ENCODE results near the gene WDR35. TPM values are rescaled to one million over a fixed set of nuclear protein-coding genes. Genes with fewer than 3 reads are reported as not detected.

WDR35 gene
- total RNA-seq, 1 donor = 18.1 TPM

DNA sequence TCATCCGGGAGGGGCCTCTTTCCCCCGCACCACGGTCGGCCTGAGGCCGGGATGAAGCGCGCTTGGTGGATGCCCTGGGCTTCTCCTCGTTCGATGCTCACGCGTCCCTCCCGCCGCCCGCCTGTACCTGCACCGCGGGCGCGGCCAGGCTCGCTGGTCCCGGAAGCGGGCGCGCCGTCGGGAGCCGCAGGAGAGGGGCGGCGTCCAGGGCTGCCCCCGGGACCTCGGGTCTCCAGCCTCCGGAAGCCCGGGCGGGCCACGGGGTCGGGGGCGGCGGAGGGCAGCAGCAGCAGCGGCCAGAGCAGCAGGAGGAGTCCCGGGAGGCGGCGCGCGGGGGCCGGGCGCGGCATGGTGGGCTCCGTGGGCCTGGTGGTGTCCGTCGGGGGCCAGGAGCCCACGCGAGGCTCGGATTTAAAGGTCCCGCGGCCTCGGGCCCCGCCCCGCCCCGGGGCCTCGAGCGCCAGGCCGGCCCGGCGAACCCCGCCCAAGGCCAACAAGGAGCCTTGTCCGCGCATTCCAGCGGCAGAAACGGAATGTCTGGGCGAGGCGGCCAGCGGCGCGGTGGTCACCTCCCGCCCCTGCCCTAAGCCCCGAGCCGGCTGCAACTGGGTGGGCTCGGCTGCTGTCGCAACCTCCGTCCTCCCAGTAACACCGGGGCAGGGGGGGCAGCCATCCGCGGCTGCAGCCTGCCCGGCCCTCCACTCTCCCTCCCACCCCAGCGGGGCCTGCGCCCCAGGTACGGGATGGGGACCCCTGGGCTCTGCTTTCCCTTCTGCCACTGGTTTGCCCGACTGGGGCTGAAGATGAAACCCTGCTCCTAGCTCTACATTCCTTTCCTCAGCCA is 22.6 kb upstream of the WDR35 start, which contains the start of gene MATN3:
Gene MATN3, minus strand, starts transcription at position 387 of the 844 bp plus-strand sequence. Its CDS starts 37 bp downstream, at position 350.
- peak; percentile 92 for DNase-seq (ENCODE audit: insufficient read length, low spot score, missing footprints)
- Histone ChIP-seq H3K4me1 (ENCODE audit: insufficient read depth, low read length) (peaks cover 3% of the 10 kb centered on the region), H4K20me1 (ENCODE audit: insufficient read depth, low read length) (no peaks in the 10 kb centered on the region), H3K4me2 (ENCODE audit: insufficient read depth, low read length) (peak within 1 kb of the TSS; percentile 82), H3K36me3 (ENCODE audit: insufficient read depth, low read length) (no peaks in the 10 kb centered on the region), H3K4me3 (ENCODE audit: insufficient read depth, low read length) (peak within 1 kb of the TSS; percentile 75), H3K79me2 (ENCODE audit: insufficient read depth, low read length) (no peaks in the 10 kb centered on the region), H2AFZ (ENCODE audit: low read length) (peak within 1 kb of the TSS; percentile 82), H3K9me3 (ENCODE audit: low read depth, low read length) (no peaks in the 10 kb centered on the region), H3K27me3 (ENCODE audit: insufficient read depth, low read length) (peaks cover 27% of the 10 kb centered on the region), H3K27ac (ENCODE audit: low read depth, low read length) (no peak within 1 kb of the TSS)
- TF ChIP-seq, protein P1, sequence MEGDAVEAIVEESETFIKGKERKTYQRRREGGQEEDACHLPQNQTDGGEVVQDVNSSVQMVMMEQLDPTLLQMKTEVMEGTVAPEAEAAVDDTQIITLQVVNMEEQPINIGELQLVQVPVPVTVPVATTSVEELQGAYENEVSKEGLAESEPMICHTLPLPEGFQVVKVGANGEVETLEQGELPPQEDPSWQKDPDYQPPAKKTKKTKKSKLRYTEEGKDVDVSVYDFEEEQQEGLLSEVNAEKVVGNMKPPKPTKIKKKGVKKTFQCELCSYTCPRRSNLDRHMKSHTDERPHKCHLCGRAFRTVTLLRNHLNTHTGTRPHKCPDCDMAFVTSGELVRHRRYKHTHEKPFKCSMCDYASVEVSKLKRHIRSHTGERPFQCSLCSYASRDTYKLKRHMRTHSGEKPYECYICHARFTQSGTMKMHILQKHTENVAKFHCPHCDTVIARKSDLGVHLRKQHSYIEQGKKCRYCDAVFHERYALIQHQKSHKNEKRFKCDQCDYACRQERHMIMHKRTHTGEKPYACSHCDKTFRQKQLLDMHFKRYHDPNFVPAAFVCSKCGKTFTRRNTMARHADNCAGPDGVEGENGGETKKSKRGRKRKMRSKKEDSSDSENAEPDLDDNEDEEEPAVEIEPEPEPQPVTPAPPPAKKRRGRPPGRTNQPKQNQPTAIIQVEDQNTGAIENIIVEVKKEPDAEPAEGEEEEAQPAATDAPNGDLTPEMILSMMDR (IDR thresholded peaks at IDR 0.05; ENCODE audit: extremely low read depth, low read depth, low read length) = no peak

DNA sequence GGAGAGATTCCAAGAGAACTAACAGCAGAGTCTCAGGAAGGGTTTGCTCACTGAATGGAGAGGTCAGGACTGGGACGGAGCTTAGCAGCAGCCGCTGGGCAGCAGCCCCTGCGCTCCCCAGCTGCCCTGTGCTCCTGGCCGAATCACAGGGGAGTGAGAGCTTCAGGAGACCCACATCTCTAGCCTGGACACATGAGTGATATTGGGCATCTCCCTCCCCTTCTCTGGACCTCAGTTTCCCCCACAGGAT is 22.1 kb upstream of the WDR35 start:
- Histone ChIP-seq H3K4me3 (ENCODE audit: insufficient read depth, low read length) (peak overlapping the region; percentile 75), H3K9me3 (ENCODE audit: low read depth, low read length) (no peaks in the 10 kb centered on the region), H3K27me3 (ENCODE audit: insufficient read depth, low read length) (peaks cover 27% of the 10 kb centered on the region), H3K36me3 (ENCODE audit: insufficient read depth, low read length) (no peaks in the 10 kb centered on the region), H3K79me2 (ENCODE audit: insufficient read depth, low read length) (no peaks in the 10 kb centered on the region), H4K20me1 (ENCODE audit: insufficient read depth, low read length) (no peaks in the 10 kb centered on the region), H3K4me1 (ENCODE audit: insufficient read depth, low read length) (peaks cover 3% of the 10 kb centered on the region), H3K4me2 (ENCODE audit: insufficient read depth, low read length) (peak overlapping the region; percentile 82), H3K27ac (ENCODE audit: low read depth, low read length) (no peak overlapping the region), H2AFZ (ENCODE audit: low read length) (peak overlapping the region; percentile 30)
- TF ChIP-seq, protein P1 (IDR thresholded peaks at IDR 0.05; ENCODE audit: extremely low read depth, low read depth, low read length) = no peak
- no peak for DNase-seq (ENCODE audit: insufficient read length, low spot score, missing footprints)

DNA sequence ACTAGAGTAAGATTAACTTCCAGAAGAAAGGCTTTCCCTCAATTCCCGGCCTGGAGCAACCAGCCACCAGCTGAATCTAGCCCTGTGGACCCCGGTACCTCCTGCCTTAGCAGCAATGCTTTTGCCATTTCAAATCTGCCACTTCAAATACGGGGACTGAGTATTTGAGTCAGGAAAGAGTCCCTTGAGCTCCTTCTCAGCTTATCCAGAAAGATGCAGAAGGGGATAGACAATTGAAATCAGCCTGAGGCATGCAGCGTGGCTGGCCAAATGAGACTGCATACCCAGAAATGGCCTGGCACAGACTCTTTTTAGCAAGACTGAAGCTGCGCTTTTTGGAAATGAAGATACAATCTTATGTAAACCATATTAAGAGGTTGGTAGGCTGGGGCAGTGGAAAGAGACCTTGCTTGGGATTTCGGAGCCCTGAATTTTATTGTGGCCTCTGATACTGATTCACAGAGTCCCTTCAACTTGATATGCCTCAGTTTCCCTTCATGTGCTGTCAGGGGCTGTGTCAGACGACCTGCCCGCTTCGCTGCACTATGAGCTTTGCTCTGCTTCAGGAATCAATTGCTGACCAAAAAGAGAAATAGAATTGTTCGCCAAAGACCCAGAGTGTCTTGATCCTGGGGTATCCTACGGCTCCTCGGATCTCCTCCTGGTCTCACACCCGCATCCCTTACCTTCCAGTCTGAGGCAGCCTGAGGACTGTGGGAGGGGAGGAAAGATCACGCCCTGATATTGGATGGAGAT is 21.5 kb upstream of the WDR35 start:
- no peaks in the 10 kb centered on the region for H3K9me3 ChIP-seq (ENCODE audit: low read depth, low read length)
- no peaks in the 10 kb centered on the region for H4K20me1 ChIP-seq (ENCODE audit: insufficient read depth, low read length)
- DNase-seq (ENCODE audit: insufficient read length, low spot score, missing footprints) = no peak
- peak overlapping the region; percentile 30 for H2AFZ ChIP-seq (ENCODE audit: low read length)
- H3K4me2 ChIP-seq (ENCODE audit: insufficient read depth, low read length) = no peak overlapping the region
- H3K27me3 ChIP-seq (ENCODE audit: insufficient read depth, low read length) = peaks cover 27% of the 10 kb centered on the region
- no peak overlapping the region for H3K27ac ChIP-seq (ENCODE audit: low read depth, low read length)
- H3K36me3 ChIP-seq (ENCODE audit: insufficient read depth, low read length) = no peaks in the 10 kb centered on the region
- H3K4me1 ChIP-seq (ENCODE audit: insufficient read depth, low read length) = peaks cover 3% of the 10 kb centered on the region
- no peaks in the 10 kb centered on the region for H3K79me2 ChIP-seq (ENCODE audit: insufficient read depth, low read length)
- TF ChIP-seq, protein P1 (IDR thresholded peaks at IDR 0.05; ENCODE audit: extremely low read depth, low read depth, low read length) = no peak
- H3K4me3 ChIP-seq (ENCODE audit: insufficient read depth, low read length) = peak overlapping the region; percentile 75

DNA sequence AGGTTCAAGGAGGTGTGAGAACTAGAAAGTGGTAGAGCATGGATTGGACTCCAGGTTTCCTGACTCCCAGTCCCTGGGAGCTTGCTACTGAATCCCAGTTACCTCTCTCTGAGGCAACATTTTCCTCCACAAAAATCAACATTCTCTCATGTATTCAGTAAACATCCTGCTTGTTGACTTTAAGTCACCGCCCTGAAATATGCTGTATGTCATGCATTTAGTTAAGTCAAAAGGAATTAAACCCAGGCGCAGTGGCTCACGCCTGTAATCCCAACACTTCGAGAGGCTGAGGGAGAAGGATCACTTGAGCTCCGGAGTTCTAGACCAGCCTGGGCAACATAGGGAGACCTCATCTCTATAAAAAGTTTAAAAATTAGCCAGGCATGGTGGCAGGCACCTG is 18.8 kb upstream of the WDR35 start:
- Histone ChIP-seq H3K4me2 (ENCODE audit: insufficient read depth, low read length) (no peak overlapping the region), H3K36me3 (ENCODE audit: insufficient read depth, low read length) (no peaks in the 10 kb centered on the region), H2AFZ (ENCODE audit: low read length) (no peak overlapping the region), H4K20me1 (ENCODE audit: insufficient read depth, low read length) (no peaks in the 10 kb centered on the region), H3K4me1 (ENCODE audit: insufficient read depth, low read length) (peaks cover 3% of the 10 kb centered on the region), H3K27me3 (ENCODE audit: insufficient read depth, low read length) (peaks cover 30% of the 10 kb centered on the region), H3K4me3 (ENCODE audit: insufficient read depth, low read length) (no peak overlapping the region), H3K9me3 (ENCODE audit: low read depth, low read length) (no peaks in the 10 kb centered on the region), H3K27ac (ENCODE audit: low read depth, low read length) (no peak overlapping the region), H3K79me2 (ENCODE audit: insufficient read depth, low read length) (no peaks in the 10 kb centered on the region)
- no peak for DNase-seq (ENCODE audit: insufficient read length, low spot score, missing footprints)
- TF ChIP-seq, protein P1 (IDR thresholded peaks at IDR 0.05; ENCODE audit: extremely low read depth, low read depth, low read length) = no peak
